ENCODE data around the gene STK38L. TPM values are rescaled to one million over a fixed set of nuclear protein-coding genes. Genes with fewer than 3 reads are reported as not detected.

Gene STK38L
- polyA plus RNA-seq, 1 experiment = 4.8 TPM

GRCh38 chr12:27233814-27234213 lies 10.3 kb upstream of the STK38L start:
- ChIA-PET CTCF (interaction anchor here (1.2 kb wide), 1 partner anchor 72 kb away, joined by 5 read pairs; no protein-coding TSS in a partner anchor), POLR2A (no interaction called here)
- H3K36me3 ChIP-seq (ENCODE audit: control insufficient read depth, insufficient read depth, low read length) = no peaks in the 10 kb centered on the region
- no peaks in the 10 kb centered on the region; the same call in 1 of the 2 replicates for H3K27me3 ChIP-seq (ENCODE audit: control insufficient read depth, insufficient read depth, low read length)
- H3K4me3 ChIP-seq (ENCODE audit: low read depth, low read length) = no peak overlapping the region
- TF ChIP-seq CTCF (IDR thresholded peaks at IDR 0.05; ENCODE audit: insufficient read depth, low read depth, low read length) = no peak
- no peak for DNase-seq (ENCODE audit: low read depth)

- CTCF ChIA-PET = no interaction called here
- Histone ChIP-seq H3K27me3 (ENCODE audit: control insufficient read depth, insufficient read depth, low read length) (no peaks in the 10 kb centered on the region), H3K36me3 (ENCODE audit: control insufficient read depth, insufficient read depth, low read length) (no peaks in the 10 kb centered on the region), H3K4me3 (ENCODE audit: low read depth, low read length) (no peak overlapping the region)
- no peak for DNase-seq (ENCODE audit: low read depth)
- POLR2A ChIA-PET = no interaction called here
- TF ChIP-seq CTCF (IDR thresholded peaks at IDR 0.05; ENCODE audit: insufficient read depth, low read depth, low read length) = no peak
These were observed 7.6 kb upstream of the STK38L start for GRCh38 chr12:27236498-27236897.

- ChIA-PET POLR2A (no interaction called here), CTCF (interaction anchor here (0.7 kb wide), 2 partner anchors 18 to 87 kb away, joined by 3 to 6 read pairs; no protein-coding TSS in a partner anchor)
- no peak for TF ChIP-seq CTCF (IDR thresholded peaks at IDR 0.05; ENCODE audit: insufficient read depth, low read depth, low read length)
- DNase-seq (ENCODE audit: low read depth) = no peak
- Histone ChIP-seq H3K36me3 (ENCODE audit: control insufficient read depth, insufficient read depth, low read length) (no peaks in the 10 kb centered on the region), H3K27me3 (ENCODE audit: control insufficient read depth, insufficient read depth, low read length) (no peaks in the 10 kb centered on the region), H3K4me3 (ENCODE audit: low read depth, low read length) (no peak overlapping the region)
These were observed 6.0 kb upstream of the STK38L start for GRCh38 chr12:27237790-27238771.

GRCh38 chr12:27243006-27243405 lies 1.1 kb upstream of the STK38L start:
- no peaks in the 10 kb centered on the region for H3K27me3 ChIP-seq (ENCODE audit: control insufficient read depth, insufficient read depth, low read length)
- POLR2A ChIA-PET = no interaction called here
- no peaks in the 10 kb centered on the region for H3K36me3 ChIP-seq (ENCODE audit: control insufficient read depth, insufficient read depth, low read length)
- no peak for DNase-seq (ENCODE audit: low read depth)
- TF ChIP-seq CTCF (IDR thresholded peaks at IDR 0.05; ENCODE audit: insufficient read depth, low read depth, low read length) = no peak
- CTCF ChIA-PET = interaction anchor here (1.3 to 1.4 kb wide), 2 partner anchors 12 to 13 kb away, joined by 3 to 4 read pairs; no protein-coding TSS in a partner anchor
- H3K4me3 ChIP-seq (ENCODE audit: low read depth, low read length) = no peak overlapping the region

GRCh38 chr12:27244689-27245488 lies 803 bp downstream of the STK38L start:
- Histone ChIP-seq H3K4me3 (ENCODE audit: low read depth, low read length) (peak overlapping the region; percentile 47), H3K36me3 (ENCODE audit: control insufficient read depth, insufficient read depth, low read length) (no peaks in the 10 kb centered on the region), H3K27me3 (ENCODE audit: control insufficient read depth, insufficient read depth, low read length) (no peaks in the 10 kb centered on the region)
- TF ChIP-seq CTCF (IDR thresholded peaks at IDR 0.05; ENCODE audit: insufficient read depth, low read depth, low read length) = no peak
- CTCF ChIA-PET = interaction anchor here (0.6 to 1.5 kb wide), 9 partner anchors 17 to 378 kb away, joined by 3 to 8 read pairs (median 3); partner anchors contain the start of gene MED21
- POLR2A ChIA-PET = no interaction called here
- DNase-seq (ENCODE audit: low read depth) = no peak

Data from BJ (cell line).